Measurements from ENCODE around the gene TRIM8.
A peak's percentile ranks its signal among the peaks of the same experiment; 100 is the strongest.

Gene TRIM8

DNA sequence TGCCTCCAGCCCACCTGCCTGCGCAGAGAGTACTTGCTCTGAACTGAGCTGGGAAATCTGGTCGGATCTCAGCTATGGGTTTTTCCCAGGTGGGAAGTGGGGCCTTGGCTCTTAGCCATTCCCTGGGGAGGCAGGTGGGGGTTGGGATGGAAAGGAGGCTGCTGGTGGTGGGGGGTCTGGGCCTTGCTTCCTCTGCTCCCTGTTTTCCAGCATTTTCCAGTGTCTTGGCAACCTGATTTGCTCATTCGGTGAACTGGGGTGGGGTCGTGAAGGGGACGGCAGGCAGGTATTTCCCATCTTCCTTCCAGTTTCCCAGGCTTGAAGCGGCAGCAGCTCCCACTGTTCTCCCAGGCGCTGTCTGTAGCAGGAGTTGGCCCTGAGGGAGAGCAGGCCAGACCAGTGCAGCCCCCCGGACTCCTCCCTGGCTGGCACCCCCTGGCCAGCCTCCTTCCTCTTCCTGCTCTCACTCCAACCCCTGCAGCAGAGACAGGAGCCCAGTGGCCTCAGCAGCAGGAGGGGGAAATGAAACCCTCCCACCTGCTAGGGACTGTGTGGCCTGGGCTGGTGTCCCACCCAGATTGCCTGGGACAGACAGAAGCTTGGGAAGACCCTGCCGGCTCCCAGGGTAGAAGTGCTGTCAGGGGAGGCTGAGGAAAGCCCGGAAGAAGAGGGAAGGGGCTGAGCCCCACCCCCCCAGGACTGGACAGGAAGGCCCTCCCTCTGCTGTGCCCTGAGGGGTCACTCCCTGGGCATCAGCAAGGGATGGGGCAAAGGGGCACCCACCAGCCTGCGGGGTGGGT lies 6.6 kb downstream of the TRIM8 start:
- ChIA-PET POLR2A (interaction anchor here (1.0 to 1.2 kb wide), 3 partner anchors 8 to 64 kb away, joined by 3 to 4 read pairs (median 3); partner anchors contain the start of genes ARL3 and SFXN2), CTCF (interaction anchor here (1.1 to 2.0 kb wide), 4 partner anchors 10 to 146 kb away, joined by 3 to 9 read pairs (median 5); no protein-coding TSS in a partner anchor)
- TF ChIP-seq, protein P1, sequence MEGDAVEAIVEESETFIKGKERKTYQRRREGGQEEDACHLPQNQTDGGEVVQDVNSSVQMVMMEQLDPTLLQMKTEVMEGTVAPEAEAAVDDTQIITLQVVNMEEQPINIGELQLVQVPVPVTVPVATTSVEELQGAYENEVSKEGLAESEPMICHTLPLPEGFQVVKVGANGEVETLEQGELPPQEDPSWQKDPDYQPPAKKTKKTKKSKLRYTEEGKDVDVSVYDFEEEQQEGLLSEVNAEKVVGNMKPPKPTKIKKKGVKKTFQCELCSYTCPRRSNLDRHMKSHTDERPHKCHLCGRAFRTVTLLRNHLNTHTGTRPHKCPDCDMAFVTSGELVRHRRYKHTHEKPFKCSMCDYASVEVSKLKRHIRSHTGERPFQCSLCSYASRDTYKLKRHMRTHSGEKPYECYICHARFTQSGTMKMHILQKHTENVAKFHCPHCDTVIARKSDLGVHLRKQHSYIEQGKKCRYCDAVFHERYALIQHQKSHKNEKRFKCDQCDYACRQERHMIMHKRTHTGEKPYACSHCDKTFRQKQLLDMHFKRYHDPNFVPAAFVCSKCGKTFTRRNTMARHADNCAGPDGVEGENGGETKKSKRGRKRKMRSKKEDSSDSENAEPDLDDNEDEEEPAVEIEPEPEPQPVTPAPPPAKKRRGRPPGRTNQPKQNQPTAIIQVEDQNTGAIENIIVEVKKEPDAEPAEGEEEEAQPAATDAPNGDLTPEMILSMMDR (IDR thresholded peaks at IDR 0.05; ENCODE audit: control extremely low read depth, extremely low read depth, low read depth, missing control alignments) = no peak
- DNase-seq (ENCODE audit: extremely low spot score) = peak; percentile 56

DNA sequence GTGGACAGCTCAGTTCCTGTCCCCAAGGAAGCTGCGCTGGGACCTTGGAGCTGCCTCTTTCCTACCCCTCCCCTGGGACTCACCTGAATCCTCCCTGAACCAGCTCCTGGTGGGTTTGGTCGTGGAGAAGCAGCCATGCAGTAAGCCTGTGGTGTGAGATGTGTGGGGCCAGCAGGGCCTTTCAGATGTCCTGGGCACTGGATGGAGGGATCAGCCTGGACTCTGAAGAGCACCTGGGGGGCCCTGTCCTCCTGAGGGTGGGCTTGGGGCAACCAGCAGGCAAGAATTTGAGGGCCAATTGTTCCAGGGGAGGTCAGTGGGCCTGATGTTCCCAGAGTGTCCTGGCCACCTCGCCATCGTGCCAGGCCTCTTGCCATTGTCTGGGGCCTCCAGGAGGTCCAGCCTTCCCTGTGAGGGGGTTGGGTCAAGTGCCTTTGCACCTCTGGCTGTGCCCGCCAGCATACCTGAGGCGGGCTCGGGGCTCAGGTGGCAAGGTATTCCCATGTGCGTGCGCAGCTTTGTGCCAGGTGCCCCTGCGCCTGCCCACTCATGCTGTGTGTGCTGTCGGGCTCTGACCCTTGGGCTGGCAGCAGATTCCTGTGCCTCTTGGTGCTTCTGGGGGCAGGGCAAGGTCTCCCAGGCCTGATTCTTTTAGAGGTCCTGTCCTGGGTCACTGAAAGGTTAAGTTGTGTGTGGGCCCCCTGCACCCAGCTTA lies 7.3 kb downstream of the TRIM8 start:
- DNase-seq (ENCODE audit: extremely low spot score) = no peak
- CTCF ChIA-PET = interaction anchor here (1.1 to 3.2 kb wide), 4 partner anchors 9 to 147 kb away, joined by 3 to 11 read pairs (median 6); no protein-coding TSS in a partner anchor
- TF ChIP-seq, protein P1 (IDR thresholded peaks at IDR 0.05; ENCODE audit: control extremely low read depth, extremely low read depth, low read depth, missing control alignments) = no peak
- POLR2A ChIA-PET = interaction anchor here (1.0 to 1.1 kb wide), 2 partner anchors 23 to 63 kb away, joined by 3 to 4 read pairs; partner anchors contain the start of genes ARL3 and SFXN2

DNA sequence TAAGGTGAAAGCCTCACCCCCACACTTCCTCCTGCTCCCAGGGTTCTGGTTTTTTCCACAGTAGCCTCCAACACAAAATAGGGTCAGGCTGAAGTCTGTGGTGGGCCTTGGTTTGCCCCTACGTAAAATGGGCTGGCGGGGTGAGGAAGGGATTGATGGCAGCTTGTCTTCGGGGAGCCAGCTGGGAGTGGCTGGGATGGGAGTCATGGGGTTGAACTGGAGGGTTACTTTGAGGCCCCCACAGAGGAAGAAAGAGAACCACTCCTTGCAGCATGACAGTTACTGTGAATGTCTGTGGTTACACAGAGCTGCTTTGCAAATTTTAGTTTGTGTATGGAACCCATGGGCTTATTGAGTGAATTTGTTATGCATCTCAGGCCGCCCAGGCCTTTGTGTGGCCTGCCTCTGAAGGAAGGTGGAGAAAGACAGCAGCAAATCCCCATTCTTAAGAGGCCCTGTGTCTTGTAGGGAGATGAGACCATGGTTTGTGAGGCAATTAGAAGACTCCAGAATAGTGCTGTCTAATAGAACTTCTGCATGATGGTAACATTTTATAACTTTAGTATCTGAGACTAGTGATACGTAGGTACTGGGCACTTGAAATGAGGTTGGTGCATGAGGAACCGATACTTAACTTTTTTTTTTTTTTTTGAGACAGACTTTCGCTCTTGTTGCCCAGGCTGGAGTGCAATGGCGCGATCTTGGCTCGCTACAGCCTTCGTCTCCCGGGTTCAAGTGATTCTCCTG lies 8.1 kb downstream of the TRIM8 start:
- TF ChIP-seq, protein P1 (IDR thresholded peaks at IDR 0.05; ENCODE audit: control extremely low read depth, extremely low read depth, low read depth, missing control alignments) = no peak
- CTCF ChIA-PET = interaction anchor here (1.1 to 3.2 kb wide), 4 partner anchors 7 to 26 kb away, joined by 4 to 17 read pairs (median 10); partner anchors contain the start of gene TRIM8
- POLR2A ChIA-PET = no interaction called here
- DNase-seq (ENCODE audit: extremely low spot score) = peak; percentile 73

DNA sequence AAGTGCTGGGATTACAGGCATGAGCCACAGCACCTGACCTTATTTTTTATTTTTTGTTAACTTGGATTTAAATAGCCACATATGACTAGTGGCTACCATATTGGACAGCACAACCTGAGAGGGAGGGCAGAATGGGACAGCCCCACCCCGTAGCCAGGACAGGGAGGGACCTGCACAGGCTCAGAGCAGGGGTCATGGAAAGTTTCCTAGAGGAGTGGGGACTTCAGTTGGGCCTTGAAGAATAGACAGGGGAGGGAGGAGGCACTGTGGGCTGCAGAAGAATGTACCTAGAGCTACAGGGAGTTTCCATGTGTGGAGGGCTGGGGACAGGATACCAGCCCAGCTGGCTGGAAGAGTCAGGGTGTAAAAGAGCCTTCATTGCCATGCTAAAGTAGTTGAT lies 8.8 kb downstream of the TRIM8 start:
- ChIA-PET POLR2A (no interaction called here), CTCF (interaction anchor here (1.2 to 3.2 kb wide), 3 partner anchors 8 to 17 kb away, joined by 3 to 17 read pairs (median 11); partner anchors contain the start of gene TRIM8)
- TF ChIP-seq, protein P1 (IDR thresholded peaks at IDR 0.05; ENCODE audit: control extremely low read depth, extremely low read depth, low read depth, missing control alignments) = no peak
- no peak for DNase-seq (ENCODE audit: extremely low spot score)

DNA sequence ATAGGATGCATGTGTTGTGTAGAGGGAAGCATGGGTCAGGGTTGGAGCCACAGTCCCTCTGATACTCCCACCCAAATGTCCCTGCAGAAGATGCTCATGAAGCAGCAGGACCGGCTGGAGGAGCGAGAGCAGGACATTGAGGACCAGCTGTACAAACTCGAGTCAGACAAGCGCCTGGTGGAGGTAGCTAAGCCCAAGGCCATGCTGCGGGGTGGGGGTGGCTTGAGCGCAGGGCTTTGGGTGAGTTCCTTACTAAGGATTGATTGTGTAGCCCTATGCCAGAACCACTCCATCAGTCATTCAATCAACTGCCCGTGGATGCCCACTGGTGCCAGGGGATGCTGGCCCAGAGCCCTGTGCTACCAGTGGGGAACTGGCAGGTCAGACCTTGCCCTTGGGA lies 10.3 kb downstream of the TRIM8 start:
- POLR2A ChIA-PET = no interaction called here
- no peak for DNase-seq (ENCODE audit: extremely low spot score)
- CTCF ChIA-PET = interaction anchor here (1.2 to 3.2 kb wide), 6 partner anchors 9 to 32 kb away, joined by 3 to 17 read pairs (median 7); partner anchors contain the start of gene TRIM8
- TF ChIP-seq, protein P1 (IDR thresholded peaks at IDR 0.05; ENCODE audit: control extremely low read depth, extremely low read depth, low read depth, missing control alignments) = no peak

All from GM10248 (cell line).